OCI-LY7 (cell line): ENCODE data around the gene LAMA2. TPM values are rescaled to one million over a fixed set of nuclear protein-coding genes. Genes with fewer than 3 reads are reported as not detected.

Source experiments
- BruUV-seq: library from RNA; stranded (reverse); fragments of 400-500 nt; replicated peaks from 2 replicates; lab custom pipeline; 2021; lab: Mats Ljungman, UMichigan
- CTCF ChIA-PET: fragments of 300-600 bp; sonication (Branson Sonifier 250); formaldehyde crosslinking; loops from one replicate; lab custom pipeline; 2022; ENCODE audit warnings: antibody characterized with exemption; ENCODE audit not compliant: unreplicated experiment; lab: Charles Lee
- POLR2A ChIA-PET: fragments of 300-600 bp; sonication (Branson Sonifier 250); formaldehyde crosslinking; loops from one replicate; lab custom pipeline; 2022; ENCODE audit warnings: antibody characterized with exemption; lab: Charles Lee
- DNase-seq: peaks from one replicate; pipeline ENCODE4 v3.0.0-alpha.2; 2015; ENCODE audit warnings: low spot score
- H2AFZ ChIP-seq: fragments of 200-600 bp; sonication (generic), shearing (Covaris generic); 2 replicates; pipeline ENCODE4 v1.6.1; 2014; ENCODE audit warnings: mild to moderate bottlenecking, antibody characterized with exemption, low read length, moderate library complexity
- H3K27ac ChIP-seq: fragments of 200-600 bp; sonication (generic); 2 replicates; pipeline ENCODE4 v1.5.1; 2014; ENCODE audit warnings: mixed run types, low read depth, mild to moderate bottlenecking, moderate library complexity, low read length, inconsistent platforms; ENCODE audit not compliant: poor library complexity, severe bottlenecking
- H3K36me3 ChIP-seq: fragments of 200-600 bp; sonication (generic); 2 replicates; pipeline ENCODE4 v1.6.1; 2014; ENCODE audit warnings: mild to moderate bottlenecking, antibody characterized with exemption, low read length, moderate library complexity, mixed read lengths; ENCODE audit not compliant: insufficient read depth
- H3K4me1 ChIP-seq: fragments of 200-600 bp; sonication (generic); 2 replicates; pipeline ENCODE4 v1.5.1; 2014; ENCODE audit warnings: mild to moderate bottlenecking, low read length; ENCODE audit not compliant: insufficient read depth, poor library complexity, severe bottlenecking
- H3K4me2 ChIP-seq: fragments of 200-600 bp; sonication (generic); 2 replicates; pipeline ENCODE4 v1.6.1; 2014; ENCODE audit warnings: mild to moderate bottlenecking, low read length
- H3K4me3 ChIP-seq: fragments of 200-600 bp; sonication (generic); 2 replicates; pipeline ENCODE4 v1.5.1; 2014; ENCODE audit warnings: mild to moderate bottlenecking, low read depth, low read length; ENCODE audit not compliant: poor library complexity, severe bottlenecking
- H3K79me2 ChIP-seq: fragments of 200-600 bp; sonication (generic); 2 replicates; pipeline ENCODE4 v1.6.1; 2016; ENCODE audit warnings: low read depth, mild to moderate bottlenecking, low read length, moderate library complexity, mixed read lengths; ENCODE audit not compliant: insufficient read depth
- H3K9me2 ChIP-seq: fragments of 200-600 bp; sonication (generic); 2 replicates; pipeline ENCODE4 v1.6.1; 2016; ENCODE audit warnings: mild to moderate bottlenecking, low read length, mixed read lengths; ENCODE audit not compliant: insufficient read depth
- H3K9me3 ChIP-seq: fragments of 200-600 bp; sonication (generic); 2 replicates; pipeline ENCODE4 v1.6.1; 2014; ENCODE audit warnings: mild to moderate bottlenecking, mixed run types, low read length, mixed read lengths
- H4K20me1 ChIP-seq: fragments of 200-600 bp; sonication (generic); 2 replicates; pipeline ENCODE4 v1.6.1; 2014; ENCODE audit warnings: mild to moderate bottlenecking, antibody characterized with exemption, low read length, moderate library complexity, mixed read lengths; ENCODE audit not compliant: insufficient read depth
- CTCF ChIP-seq: fragments of 200-600 bp; sonication (generic); conservative IDR thresholded peaks from 2 replicates; pipeline ENCODE4 v1.5.1; 2014; ENCODE audit warnings: mild to moderate bottlenecking, antibody characterized with exemption, low read length, moderate library complexity, mixed read lengths
- EZH2phosphoT487 ChIP-seq: fragments of 200-600 bp; sonication (generic); IDR thresholded peaks from 2 replicates; pipeline ENCODE4 v1.6.1; 2018; ENCODE audit warnings: low read depth, borderline replicate concordance, mild to moderate bottlenecking, mixed run types, antibody characterized with exemption, low read length, moderate library complexity, mixed read lengths
- intact Hi-C: fragments of 100-400 bp; cut with micrococcal nuclease; formaldehyde crosslinking; loops from one replicate; pipeline ENCODE4 v1.10.0; 2022; ENCODE audit not compliant: unreplicated experiment
- total RNA-seq, 2 experiments: library from RNA; depleted of rRNA in 1 of 2; stranded (reverse); fragments of >200 nt in 1 of 2; shearing (Covaris generic) in 1 of 2; gene quantifications; 2 replicates each; pipeline ENCODE4 v1.2.3, GENCODE V29; 2014 to 2022

Gene LAMA2
- total RNA-seq, 2 experiments from 2014 or later, result not detected

DNA sequence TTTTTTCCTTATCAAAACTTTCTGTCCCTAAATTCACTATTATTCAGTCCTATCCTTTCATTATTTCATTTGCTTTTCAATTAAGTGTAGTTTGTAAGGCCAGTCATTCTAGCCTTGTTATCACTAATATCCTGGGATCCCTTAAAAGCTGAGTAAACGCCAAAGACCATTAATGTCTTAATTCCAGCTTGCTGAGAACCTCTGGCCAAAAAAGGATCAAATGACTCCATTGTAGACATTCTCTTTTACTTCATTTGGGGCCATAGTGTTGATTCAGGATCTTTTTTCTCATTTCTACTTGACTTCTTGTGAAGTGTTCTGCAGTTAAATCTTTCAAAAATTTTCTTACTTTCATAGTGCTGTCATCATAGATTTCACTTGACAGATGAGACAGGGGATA, 379.7 kb downstream of the LAMA2 start:
- Histone ChIP-seq H3K4me1 (no peaks in the 10 kb centered on the region), H4K20me1 (no peaks in the 10 kb centered on the region), H3K79me2 (no peaks in the 10 kb centered on the region), H3K27ac (no peak overlapping the region), H3K9me2 (no peaks in the 10 kb centered on the region), H2AFZ (no peak overlapping the region), H3K4me3 (no peak overlapping the region), H3K9me3 (no peaks in the 10 kb centered on the region), H3K4me2 (no peak overlapping the region), H3K36me3 (no peaks in the 10 kb centered on the region)
- intact Hi-C loops, result no loop called here
- POLR2A ChIA-PET, result no interaction called here
- no peak for TF ChIP-seq CTCF
- no peak for TF ChIP-seq EZH2phosphoT487
- no TSS peak for BruUV-seq
- DNase-seq, result no peak
- CTCF ChIA-PET, result no interaction called here

- Histone ChIP-seq H3K4me2 (no peak overlapping the region), H3K36me3 (no peaks in the 10 kb centered on the region), H3K79me2 (no peaks in the 10 kb centered on the region), H4K20me1 (no peaks in the 10 kb centered on the region), H2AFZ (no peak overlapping the region), H3K9me2 (no peaks in the 10 kb centered on the region), H3K27ac (no peak overlapping the region), H3K4me1 (no peaks in the 10 kb centered on the region), H3K9me3 (no peaks in the 10 kb centered on the region), H3K4me3 (no peak overlapping the region)
- TF ChIP-seq EZH2phosphoT487 (no peak), CTCF (no peak)
- ChIA-PET CTCF (no interaction called here), POLR2A (no interaction called here)
- no peak for DNase-seq
- no TSS peak for BruUV-seq
- intact Hi-C loops, result no loop called here
Observed at GRCh38 chr6:129263176-129263575, 380.2 kb downstream of the LAMA2 start.

DNA sequence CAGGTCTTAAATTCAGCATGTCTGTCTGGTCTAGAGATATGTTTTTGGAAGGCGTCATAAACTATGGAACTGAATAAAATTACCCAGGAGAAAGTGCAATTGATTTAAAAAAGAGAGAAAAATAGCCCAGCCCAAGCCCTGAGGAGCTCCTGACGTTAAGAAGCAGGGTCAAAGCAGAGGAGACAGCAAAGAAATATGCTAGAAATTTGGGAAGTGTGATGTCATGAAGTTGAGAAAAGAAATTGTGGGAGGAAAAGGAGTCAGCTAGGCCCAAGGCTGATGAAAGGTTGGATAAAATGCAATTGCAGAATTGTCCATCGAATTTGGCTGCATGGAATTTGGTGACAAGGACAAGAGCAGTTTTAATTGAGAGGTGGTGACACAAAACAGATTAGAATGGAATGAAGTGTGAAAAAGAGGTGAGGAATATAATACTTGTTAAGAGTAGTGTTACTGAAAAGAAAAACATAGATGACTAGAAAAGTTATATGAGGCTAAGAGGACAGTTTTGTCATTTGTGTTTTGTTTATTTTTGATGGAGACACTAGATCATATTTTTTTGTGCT, 381.6 kb downstream of the LAMA2 start:
- Histone ChIP-seq H3K36me3 (no peaks in the 10 kb centered on the region), H4K20me1 (no peaks in the 10 kb centered on the region), H3K27ac (no peak overlapping the region), H3K4me3 (no peak overlapping the region), H3K4me2 (no peak overlapping the region), H2AFZ (no peak overlapping the region), H3K79me2 (no peaks in the 10 kb centered on the region), H3K9me3 (no peaks in the 10 kb centered on the region), H3K9me2 (no peaks in the 10 kb centered on the region), H3K4me1 (no peaks in the 10 kb centered on the region)
- CTCF ChIA-PET, result no interaction called here
- DNase-seq, result no peak
- POLR2A ChIA-PET, result interaction anchor here (0.9 kb wide), 1 partner anchor 101 kb away, joined by 4 read pairs; no protein-coding TSS in a partner anchor
- no TSS peak for BruUV-seq
- TF ChIP-seq EZH2phosphoT487 (no peak), CTCF (no peak)
- intact Hi-C loops, result no loop called here
